GM10248 (cell line): ENCODE results near the gene ABHD12.
"Not testable (repeated sequence)": the region's sequence is repeated elsewhere in the genome, so short reads cannot be mapped to it uniquely, and the experiment has no call there.

Experiments
- CTCF ChIA-PET: fragments of 300-600 bp; sonication (Branson Sonifier 250); formaldehyde crosslinking; extraction: SDS; loops from one replicate; lab custom pipeline; 2021; ENCODE audit warnings: antibody characterized with exemption; lab: Yijun Ruan, JAX
- POLR2A ChIA-PET: fragments of 350-650 bp; sonication (Branson Sonifier 250); formaldehyde crosslinking; extraction: SDS; loops from one replicate; lab custom pipeline; 2020; ENCODE audit warnings: antibody characterized with exemption; lab: Yijun Ruan, JAX
- DNase-seq: peaks from one replicate; pipeline ENCODE4 v3.0.0; 2012; ENCODE audit errors: extremely low spot score
- TF ChIP-seq, protein P1 (sequence below): IDR thresholded peaks from 2 replicates; pipeline ENCODE4 v1.5.1; 2012; ENCODE audit warnings: mild to moderate bottlenecking, low read depth; ENCODE audit errors: extremely low read depth, missing control alignments, control extremely low read depth

ABHD12 gene

GRCh38 chr20:25418776-25419175, 28.1 kb upstream of the ABHD12 start:
- ChIA-PET POLR2A (interaction anchor here (0.9 kb wide), 1 partner anchor 11 kb away, joined by 3 read pairs; the partner anchor contains the start of gene GINS1), CTCF (interaction anchor here (1.6 kb wide), 1 partner anchor 12 kb away, joined by 3 read pairs; the partner anchor contains the start of gene GINS1)
- TF ChIP-seq, protein P1, sequence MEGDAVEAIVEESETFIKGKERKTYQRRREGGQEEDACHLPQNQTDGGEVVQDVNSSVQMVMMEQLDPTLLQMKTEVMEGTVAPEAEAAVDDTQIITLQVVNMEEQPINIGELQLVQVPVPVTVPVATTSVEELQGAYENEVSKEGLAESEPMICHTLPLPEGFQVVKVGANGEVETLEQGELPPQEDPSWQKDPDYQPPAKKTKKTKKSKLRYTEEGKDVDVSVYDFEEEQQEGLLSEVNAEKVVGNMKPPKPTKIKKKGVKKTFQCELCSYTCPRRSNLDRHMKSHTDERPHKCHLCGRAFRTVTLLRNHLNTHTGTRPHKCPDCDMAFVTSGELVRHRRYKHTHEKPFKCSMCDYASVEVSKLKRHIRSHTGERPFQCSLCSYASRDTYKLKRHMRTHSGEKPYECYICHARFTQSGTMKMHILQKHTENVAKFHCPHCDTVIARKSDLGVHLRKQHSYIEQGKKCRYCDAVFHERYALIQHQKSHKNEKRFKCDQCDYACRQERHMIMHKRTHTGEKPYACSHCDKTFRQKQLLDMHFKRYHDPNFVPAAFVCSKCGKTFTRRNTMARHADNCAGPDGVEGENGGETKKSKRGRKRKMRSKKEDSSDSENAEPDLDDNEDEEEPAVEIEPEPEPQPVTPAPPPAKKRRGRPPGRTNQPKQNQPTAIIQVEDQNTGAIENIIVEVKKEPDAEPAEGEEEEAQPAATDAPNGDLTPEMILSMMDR: no peak
- DNase-seq: no peak

DNA sequence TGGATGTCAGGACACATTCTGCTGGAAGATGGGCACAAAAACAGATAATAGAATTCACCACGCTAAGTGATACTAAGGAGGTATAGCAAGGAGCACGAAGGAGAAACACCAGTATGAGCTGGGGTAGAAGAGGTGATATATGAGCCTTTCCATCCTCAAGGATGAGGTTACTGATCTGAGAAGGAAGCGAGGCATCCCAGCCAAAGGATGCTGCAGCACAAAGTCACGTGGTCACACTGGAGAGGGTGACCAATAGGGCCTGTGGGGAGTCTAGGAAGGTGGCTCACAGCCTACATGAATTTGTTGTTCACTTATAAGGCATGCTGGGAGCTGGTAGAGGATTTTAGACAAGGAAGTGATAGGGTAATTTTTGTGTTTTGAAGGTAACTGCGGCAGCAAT, 18.3 kb upstream of the ABHD12 start:
- CTCF ChIA-PET: interaction anchor here (1.9 to 4.4 kb wide), 3 partner anchors 11 to 14 kb away, joined by 7 to 51 read pairs (median 9); no protein-coding TSS in a partner anchor
- POLR2A ChIA-PET: no interaction called here
- DNase-seq: no peak
- TF ChIP-seq, protein P1: no peak

DNA sequence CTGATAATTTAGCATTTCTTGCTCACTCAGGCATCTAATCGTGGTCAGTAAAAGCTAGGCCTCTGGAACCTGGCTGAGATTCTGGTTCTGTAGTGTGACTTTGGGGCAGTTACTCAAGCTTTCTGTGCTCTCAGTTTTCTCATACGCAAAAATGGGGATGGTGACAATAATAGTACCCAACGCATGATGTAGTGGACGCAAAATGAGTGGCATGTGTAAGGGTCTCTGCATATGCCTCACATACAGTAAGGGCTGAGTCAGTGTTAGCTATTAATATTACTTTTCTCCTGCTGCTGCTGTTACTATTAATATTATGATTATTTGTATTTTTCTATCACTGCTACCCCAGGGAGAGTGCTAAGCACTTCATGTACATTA, 17.5 kb upstream of the ABHD12 start:
- ChIA-PET POLR2A (interaction anchor here (1.2 kb wide), 1 partner anchor 11 kb away, joined by 3 read pairs; no protein-coding TSS in a partner anchor), CTCF (interaction anchor here (1.1 to 4.4 kb wide), 5 partner anchors 10 to 413 kb away, joined by 3 to 51 read pairs (median 7); no protein-coding TSS in a partner anchor)
- TF ChIP-seq, protein P1: no peak
- peak; percentile 11 for DNase-seq

- CTCF ChIA-PET: interaction anchor here (1.0 to 4.4 kb wide), 9 partner anchors 9 to 414 kb away, joined by 3 to 51 read pairs (median 5); no protein-coding TSS in a partner anchor
- POLR2A ChIA-PET: interaction anchor here (1.2 kb wide), 1 partner anchor 11 kb away, joined by 3 read pairs; no protein-coding TSS in a partner anchor
- TF ChIP-seq, protein P1: no peak
- peak; percentile 91 for DNase-seq
Measured at GRCh38 chr20:25407311-25408169, 16.9 kb upstream of the ABHD12 start, which contains the start of gene GINS1. Gene GINS1, plus strand, starts transcription at chr20:25407673. Its CDS starts 148 bp downstream, at chr20:25407821.

GRCh38 chr20:25402583-25402982, 11.9 kb upstream of the ABHD12 start:
- DNase-seq: no peak
- ChIA-PET POLR2A (no interaction called here), CTCF (no interaction called here)
- TF ChIP-seq, protein P1: no peak

DNA sequence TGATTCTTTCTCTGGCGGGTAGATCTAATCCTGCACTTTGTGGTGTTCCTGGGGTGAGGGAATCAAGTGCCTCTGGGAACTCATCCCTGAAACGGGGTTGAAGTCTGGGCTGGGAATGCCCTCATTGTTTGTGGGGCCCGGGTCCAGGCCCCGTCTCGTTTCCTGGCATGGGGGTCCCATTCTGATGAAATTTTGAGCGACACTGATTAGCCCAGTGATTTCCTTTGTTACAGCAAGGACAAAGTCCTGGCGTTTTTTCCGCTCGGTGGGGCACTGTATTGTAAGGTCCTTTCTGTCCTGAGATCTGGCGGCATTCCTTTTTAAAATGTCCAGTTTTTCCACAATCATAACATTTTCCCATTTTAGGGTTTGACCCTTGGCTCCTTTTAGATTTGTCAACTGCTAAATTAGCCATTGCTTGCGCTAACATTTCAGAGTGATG, 9.7 kb upstream of the ABHD12 start:
- CTCF ChIA-PET: interaction anchor here (1.3 to 5.6 kb wide), 14 partner anchors 8 to 407 kb away, joined by 3 to 51 read pairs (median 10); partner anchors contain the start of genes APMAP, GINS1 and PYGB
- DNase-seq, POLR2A ChIA-PET: not testable (repeated sequence)

DNA sequence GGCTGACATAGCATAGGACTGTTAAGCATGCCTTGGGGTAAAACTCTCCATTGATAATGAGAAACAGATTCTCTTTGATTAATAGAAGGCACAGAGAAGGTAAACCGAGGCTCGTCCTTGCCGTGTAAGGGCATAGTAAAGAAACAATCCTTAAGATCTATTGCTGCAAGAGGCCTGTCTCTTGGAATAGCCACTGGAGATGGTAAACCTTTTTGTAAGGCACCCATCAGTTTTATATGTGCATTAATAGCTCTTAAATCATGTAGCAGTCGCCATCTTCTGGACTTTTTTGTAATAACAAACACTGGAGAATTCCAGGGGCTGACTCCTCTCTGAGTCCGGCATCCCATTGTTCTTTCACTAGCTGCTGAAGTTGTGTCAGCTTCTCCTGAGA, 8.4 kb upstream of the ABHD12 start:
- ChIA-PET CTCF (interaction anchor here (0.7 to 5.6 kb wide), 52 partner anchors 8 to 409 kb away, joined by 3 to 51 read pairs (median 4); partner anchors contain the start of genes ABHD12, APMAP, ENTPD6 and GINS1), POLR2A (no interaction called here)
- peak; percentile 40 for DNase-seq
- TF ChIP-seq, protein P1: peak; percentile 60
